ENCODE measurements around the gene AHSA1.

AHSA1 gene

DNA sequence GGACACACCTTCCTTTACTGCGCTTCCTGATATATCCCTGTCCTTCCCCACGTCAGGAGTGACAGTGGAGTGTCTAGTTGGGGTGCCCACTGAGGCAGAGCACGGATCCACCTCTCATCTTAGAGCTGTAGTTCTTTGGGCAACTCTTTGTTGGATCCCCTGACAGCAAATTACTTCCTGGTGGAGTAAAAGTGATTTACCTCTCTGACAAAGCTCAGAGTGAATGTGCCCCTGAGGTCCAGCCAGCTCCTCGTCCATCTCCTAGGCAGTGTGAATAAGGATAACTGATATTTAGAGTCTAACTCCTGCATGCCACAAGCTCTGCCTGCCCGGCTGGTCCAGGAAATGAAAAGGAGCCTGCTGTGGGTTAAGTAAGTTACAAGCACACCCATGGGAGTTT, 16.0 kb downstream of the AHSA1 start:
- no peak for DNase-seq (ENCODE audit: low spot score)

DNA sequence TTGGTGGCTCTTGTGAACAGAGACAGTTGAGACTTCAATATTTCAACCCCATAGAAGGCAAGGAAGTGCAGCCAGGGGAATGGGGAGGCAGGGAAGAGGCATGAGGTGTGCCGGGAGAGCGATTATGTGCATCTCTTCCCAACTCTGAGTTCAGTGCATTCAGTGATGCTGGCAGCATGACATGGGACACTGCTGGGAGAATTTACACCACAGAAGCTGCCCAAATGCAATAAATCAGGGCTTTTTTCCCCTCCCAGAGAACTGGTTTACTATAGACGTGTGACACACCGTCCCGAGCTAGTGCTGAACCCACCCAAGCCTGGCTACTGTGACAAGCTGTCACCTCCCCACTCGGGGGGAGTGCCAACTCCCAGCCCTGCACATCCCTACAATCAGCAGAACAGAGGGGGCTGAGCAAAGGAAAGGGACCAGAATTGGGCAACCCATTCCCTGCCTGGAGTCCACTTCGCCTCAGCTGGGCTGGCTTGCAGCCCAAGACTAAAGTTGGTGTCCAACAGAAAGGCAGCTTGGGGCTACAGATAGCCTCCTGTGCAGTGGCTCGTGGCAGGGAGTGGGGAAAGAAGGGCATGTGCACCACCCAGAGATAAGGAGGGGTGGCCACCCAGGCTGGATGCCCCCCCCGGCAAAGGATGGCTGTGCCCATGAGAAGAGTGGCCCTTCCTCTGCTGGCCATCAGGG, 16.7 kb downstream of the AHSA1 start:
- no peak for DNase-seq (ENCODE audit: low spot score)

DNA sequence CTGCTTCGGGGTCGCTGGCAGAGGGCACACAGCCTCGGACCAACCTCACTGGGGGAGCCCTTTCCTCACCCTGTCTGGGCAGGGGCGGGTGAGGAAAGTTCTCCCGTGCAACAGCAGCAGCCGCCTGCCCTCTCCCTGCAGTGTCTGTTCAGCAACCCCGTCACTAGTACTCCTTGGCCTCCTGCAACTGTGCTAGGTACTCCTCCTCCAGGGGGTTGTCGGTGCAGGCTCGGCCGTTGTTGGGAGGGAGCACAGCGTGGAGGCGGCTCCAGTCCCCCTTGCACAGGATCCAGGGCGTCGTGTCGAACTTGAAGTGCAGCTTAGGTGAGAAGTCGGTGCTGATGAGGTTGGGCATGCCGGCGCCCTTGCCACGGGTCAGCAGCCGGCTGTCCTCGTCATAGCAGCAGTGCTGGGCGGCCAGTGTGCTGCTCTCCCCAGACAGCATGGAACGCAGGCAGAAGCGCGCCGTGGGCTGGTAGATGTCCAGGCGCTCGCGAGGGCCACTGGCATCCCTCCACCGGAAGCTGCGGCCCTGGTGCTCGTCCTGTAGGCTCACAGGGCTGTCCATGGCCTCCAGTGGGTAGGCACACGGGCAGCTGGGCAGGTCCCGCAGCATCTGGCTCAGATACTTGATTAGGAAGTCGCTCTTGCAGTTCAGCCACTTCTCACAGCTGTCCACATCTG, 17.7 kb downstream of the AHSA1 start:
- DNase-seq (ENCODE audit: low spot score): no peak

DNA sequence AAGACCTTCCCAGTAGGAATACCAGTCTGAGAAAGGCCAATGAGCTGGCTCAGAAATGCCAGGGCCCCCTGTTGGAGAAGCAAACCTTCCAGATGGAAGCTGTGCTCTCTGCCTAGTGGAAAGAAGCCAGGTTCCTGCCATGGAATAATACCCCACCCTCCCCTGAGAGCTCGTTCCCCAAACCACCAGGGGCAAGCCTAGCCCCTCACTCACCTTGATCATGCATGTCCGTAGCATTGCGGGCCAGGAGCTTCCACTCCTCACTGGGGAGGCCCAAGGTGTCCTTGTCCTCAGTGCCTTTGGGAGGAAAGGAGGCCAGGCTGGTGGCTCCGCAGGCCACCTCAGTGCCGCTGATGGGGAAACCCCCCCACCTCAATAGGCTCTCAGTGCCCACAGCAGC, 20.1 kb downstream of the AHSA1 start:
- DNase-seq (ENCODE audit: low spot score): no peak

DNA sequence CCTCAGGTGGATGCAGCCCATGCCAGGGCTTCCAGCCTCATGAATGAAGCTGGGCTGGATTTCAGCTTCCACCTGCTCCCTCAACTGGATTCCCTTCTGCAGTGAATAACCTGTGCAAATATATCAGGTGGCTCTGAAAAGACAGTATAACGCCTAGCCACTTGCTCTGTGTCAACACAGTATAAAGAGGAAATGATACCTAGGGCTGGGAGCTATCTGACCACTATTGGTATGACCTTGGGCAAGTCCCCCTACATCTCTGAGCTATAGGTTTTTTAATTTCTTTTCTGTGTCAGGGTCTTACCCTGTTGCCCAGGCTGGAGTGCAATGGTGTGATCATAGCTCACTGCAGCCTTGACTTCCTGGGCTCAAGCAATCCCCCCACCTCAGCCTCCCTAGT, 20.9 kb downstream of the AHSA1 start:
- DNase-seq (ENCODE audit: low spot score): no peak

DNA sequence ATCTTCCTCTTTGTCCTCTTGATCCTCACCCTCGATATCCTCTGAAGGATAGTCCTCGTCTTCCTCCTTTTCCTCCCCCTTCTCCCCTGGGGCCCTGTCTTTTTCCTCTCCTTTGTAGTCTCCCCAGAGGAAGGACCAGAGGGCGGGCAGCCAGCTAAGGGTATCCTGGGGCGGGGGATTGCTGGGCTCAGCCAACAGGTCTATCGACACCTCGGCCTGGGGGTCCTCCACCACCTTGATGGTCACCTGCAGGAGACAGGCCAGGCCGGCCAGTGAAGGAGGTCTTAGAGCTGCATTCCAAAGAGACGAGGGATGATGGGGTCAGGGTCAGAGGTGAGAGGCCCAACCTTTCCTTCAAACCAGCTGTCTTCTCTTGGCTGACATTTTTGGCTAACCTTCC, 24.5 kb downstream of the AHSA1 start:
- no peak for DNase-seq (ENCODE audit: low spot score)

DNA sequence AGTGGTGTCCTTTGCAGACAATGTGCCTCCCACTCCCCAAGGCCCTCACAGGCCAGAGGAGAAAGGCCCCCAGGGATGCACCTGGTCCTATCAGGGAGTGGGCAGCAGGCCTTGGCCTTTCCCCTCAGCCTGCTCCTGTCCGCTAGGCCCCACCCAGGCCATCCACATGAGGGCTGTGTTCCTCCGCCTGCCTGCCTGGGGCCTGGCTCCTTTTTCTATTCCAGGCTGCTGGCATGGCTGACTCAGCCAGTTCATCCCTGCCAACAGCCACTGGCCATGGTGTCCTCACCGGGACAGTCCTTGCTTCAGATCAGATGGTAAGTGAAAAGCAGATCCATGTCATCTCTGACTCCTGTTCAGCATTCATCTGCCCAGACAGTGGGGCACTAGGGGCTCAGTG, 27.4 kb downstream of the AHSA1 start:
- peak; percentile 43 for DNase-seq (ENCODE audit: low spot score)

DNA sequence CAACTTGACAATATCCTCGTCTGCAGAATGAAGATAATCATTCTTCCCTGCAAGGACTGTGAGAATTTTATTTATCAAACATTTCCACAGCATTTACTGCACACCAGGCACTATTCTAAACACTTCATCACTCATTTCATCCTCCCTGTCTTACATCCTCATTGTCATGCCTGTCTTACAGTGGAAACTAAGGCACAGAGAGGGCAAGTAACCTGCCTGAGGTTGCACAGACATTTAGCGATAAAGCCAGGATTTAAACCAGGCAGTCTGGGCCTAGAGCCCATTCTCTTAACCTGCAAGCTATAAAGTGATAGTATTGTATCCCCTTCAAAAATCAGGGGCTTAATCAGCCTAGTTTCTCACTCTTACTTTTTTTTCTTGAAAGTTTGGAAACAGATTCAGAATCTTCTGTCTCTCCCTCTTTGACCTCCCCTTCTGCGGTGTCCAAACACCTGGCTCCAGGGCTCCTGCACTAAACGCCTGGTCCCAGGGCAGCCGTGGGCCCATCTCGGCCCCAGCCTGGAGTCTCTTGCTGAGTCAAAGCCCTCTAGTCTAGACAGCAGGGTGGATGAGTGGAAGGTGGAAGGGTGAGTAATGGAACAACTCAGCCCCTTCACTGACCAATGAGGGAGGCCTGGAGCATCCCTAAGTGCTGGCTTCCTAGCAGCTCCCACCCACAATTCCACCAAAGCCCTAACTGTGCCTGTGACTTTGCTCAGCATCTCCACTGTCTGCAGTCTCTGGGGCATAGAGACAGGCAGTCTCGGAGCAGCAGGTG, 28.2 kb downstream of the AHSA1 start:
- peak; percentile 90 for DNase-seq (ENCODE audit: low spot score)

DNA sequence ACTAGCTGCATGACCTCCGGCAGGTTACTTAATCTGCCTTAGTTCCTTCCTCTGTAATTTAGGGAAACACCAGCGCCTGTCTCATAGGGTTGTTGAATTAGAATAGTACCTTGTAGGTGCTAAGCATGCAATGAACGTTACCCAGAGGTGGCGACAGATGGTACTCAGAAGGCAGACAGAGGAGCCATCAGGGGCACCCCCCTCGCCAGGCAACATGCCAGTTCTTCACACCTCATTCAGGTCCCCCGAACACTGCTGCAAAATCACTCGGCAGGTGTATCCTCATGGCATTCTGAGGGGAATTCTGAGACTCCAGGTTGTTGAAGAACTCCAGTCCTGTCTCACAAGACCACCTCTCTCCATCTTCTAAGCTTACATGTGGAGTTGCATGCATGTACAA, 30.7 kb downstream of the AHSA1 start:
- no peak for DNase-seq (ENCODE audit: low spot score)

DNA sequence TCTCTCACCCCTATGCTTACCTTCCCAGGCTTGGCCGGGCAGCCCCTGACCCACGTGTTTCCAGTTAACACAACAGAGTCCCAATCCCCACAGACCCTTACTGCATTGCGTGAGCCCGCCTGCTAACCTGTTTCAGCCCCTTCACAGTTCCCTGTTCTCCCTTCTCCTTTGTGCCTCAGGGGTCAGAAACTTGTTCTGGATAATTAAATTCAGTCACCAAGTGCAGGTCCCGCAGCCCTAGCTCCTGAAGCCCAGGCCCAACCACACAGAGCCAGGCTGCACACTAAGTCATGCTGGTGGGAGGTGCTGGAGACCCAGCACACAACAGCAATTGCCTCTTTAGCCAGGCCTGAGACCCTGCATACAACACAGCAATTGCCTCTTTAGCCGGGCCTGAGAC, 31.1 kb downstream of the AHSA1 start:
- no peak for DNase-seq (ENCODE audit: low spot score)

DNA sequence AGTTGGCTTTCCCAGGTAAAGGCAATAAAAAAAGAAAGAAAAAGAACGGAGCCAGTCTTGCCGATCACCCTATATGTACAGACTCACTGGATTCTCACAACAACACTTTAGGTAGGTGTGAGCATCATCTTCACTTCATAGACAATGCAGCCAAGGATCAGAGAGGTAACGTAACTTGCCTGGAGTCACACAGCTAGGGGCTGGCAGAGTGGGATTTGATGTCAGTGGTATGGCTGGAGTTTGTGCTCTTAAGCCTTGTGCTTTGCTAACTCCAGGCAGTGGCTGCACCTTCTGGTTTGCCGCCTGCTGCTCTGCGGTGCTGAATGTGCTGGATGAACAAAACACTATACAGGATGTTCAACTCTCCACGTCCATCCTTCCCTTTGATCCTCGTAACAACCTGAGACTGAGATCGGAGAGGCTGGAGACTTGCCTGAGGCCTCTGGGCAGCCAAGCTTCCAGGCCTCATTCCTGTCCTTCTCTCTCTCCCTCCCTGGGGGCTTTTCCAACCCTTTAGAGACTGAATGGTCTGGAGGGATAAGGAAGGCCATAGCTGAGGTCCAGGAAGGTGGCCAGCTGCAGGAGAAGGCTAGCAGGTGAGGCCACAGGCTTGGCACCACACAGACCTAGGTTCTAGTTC, 32.6 kb downstream of the AHSA1 start:
- DNase-seq (ENCODE audit: low spot score): no peak

DNA sequence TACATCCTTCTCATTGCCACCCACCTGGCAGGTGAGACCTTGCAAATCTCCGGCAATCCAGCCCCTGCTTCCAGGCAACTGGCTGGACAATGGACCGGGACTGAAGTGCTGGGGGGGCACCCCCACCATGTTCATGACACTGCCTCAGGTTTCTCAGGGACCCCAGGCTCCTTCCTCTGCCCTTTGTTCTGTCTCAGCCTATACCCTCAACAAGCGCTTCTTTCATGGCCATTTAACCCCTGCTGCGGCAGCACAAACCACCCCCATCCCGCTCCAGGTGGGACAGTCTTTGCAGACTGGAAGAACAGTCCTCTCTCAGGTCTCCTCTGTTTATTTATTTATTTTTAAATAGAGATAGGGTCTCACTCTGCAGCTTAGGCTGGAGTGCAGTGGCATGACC, 33.2 kb downstream of the AHSA1 start:
- DNase-seq (ENCODE audit: low spot score): no peak

DNA sequence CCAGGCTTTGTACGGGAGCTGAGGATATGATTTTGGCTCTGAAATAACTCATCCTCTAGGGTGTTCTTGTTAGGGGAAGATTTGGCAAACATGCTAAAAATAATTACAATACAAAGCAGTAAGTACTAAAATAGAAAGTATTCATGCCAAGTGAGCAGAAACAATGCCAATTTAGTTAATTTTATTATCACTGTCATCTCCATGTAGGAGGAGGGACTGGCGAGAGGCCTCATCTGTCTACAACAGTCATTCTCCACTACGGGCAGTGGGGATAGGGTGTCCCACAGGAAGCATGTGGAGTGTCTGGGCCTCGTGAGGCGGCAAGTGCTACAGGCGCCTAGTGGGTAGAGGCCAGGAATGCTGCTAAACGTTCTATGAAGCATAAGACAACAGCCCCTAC, 37.4 kb downstream of the AHSA1 start:
- DNase-seq (ENCODE audit: low spot score): no peak

DNA sequence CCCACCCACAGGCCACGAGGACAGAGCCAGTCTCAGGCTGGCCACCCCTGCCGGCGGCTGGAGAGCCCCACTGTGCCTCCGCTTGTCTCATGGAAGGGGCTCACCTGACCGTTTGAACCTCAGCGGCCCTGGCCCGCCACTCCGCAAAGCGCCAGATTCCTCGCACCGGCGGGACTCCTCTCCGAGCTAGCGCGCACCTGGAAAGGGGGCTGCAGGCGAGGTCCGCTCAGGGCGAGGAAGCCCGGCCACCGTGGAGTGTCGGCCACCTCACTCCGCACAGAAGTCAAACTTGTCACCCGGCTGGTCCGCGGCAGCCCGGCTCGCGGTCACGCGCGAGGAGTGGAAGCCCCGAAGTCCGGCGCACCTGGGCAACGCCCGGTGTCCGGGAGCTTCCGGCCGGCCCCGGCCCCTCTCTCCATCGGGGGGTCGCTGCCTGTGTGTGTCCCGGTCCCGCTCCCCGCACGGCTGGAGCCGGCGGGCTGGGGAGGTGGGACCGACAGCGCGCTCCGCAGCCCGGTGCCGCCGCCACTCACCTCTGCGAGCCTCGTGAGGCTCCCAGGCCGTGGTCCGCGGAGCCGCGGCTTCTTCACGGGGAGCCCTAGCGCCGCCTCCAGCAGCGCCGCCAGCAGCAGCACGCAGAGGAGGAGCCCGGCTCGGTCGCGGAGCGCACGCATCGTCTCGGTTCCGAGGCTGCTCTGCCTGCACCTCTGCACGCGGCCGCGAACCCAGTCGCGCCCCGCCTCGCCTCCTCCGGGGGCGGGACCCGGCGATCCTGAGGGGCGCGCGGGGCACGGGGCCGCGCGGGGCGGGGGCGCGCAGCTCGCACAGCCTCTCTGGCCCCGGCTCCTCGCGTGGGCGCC, 40.5 kb downstream of the AHSA1 start, which contains the start of gene ISM2:
Gene ISM2, minus strand, starts transcription at position 697 of the 860 bp plus-strand sequence. Its CDS starts 23 bp downstream, at position 674.
- peak; percentile 51 for DNase-seq (ENCODE audit: low spot score)

DNA sequence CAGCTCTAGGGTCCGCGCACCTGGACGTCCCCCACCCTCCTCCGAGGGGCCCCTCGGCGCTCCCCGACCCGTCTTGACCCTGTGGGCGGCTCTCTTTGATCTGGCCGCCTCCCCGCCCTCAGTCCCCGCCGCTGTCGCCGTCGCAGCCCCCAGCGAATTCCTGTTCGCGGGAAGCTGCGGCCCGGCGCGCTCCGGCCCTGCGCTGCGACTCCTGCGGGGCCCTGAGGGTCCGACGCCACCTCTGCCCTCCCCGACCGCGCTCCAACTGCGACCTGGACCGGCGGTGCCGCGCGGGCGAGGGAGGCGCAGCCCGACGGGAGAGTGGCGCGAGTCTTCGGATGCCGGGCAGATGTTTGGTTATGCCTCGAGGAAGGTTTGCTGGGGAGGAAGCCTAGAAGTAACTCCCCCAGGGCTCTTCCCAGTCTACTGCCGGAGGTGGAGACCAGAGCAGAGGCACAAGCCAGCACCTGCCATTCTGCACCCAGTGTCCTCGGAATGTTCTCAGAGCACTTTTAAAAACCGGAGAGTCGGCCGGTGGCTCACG, 41.2 kb downstream of the AHSA1 start:
- DNase-seq (ENCODE audit: low spot score): no peak

DNA sequence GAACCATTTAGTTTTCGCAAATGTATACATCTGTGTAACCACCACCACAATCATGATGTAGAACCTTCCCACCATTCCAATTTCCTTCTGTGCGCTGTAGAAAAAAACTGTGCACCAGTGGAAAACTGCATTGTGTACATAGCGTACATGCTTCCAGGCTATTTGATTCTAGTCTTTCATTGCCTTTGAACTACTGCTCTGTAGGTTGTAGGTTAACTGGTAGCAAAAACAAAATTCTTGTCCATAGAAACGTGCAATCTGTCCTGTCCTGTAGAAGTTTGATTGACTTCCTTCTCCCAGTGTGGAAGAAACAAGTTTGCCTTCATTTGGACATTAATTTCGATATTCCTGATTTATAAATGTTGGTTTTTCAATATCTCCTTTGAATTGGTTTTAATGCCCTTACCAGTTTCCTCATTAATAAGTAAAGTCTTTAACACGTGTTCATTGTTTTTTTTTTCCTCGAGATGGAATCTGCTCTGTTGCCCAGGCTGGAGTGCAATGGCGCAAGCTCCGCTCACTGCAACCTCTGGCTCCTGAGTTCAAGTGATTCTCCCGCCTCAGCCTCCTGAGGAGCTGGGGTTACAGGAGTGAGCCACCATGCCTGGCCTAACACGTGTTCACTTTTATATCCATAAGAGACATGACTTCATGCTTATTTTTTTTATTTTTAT, 44.4 kb downstream of the AHSA1 start:
- no peak for DNase-seq (ENCODE audit: low spot score)

DNA sequence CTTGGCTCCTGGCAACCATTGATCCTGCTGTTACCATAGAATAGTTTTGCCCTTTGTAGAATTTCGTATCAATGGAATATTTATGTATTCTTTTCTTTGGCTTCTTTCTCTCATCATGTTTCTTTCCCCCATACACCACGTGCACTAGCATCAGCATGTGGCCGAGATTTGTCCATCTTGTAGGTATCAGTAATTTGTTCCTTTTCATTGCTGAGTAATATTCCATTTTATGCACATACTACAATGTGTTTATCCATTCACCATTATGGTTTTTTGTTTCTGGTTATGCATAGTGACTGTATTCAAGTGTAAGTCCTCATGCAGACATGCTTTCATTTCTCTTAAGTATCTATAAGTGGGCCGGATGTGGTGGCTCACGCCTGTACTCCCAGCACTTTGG, 45.2 kb downstream of the AHSA1 start:
- DNase-seq (ENCODE audit: low spot score): no peak

DNA sequence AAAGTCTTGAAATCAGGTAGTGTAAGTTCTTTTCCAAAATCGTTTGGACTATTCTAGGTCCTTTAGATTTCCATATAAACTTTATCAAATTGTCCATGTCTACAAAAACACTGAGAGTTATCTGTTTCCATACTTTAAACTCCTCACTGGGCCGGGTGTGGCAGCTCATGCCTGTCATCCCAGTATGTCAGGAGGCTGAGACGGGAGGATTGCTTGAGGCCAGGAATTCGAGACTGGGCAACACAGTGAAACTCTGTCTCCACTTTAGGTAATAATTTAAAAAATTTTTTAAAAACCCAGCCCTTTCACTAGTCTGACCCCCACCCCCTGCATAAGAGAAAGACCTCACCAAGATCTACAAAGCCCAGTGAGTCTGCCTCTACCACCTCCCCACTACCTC, 47.1 kb downstream of the AHSA1 start:
- DNase-seq (ENCODE audit: low spot score): no peak

DNA sequence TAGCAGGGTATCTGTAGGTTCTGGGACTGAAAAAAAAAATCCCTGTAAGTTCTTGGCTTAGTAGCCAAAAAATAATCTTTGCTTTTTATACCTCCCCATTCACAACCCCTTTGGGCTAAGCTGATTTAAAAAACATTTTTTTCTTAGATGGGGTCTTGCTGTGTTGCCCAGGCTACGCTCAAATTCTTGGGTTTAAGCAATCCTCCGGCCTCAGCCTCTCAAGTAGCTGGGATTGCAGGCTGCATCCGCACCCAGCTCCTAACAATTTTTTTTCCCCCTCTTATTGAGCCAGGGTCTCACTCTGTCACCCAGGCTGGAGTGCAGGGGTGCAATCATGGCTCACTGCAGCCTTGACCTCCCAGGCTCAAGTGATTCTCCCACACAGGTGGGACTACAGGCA, 49.9 kb downstream of the AHSA1 start:
- no peak for DNase-seq (ENCODE audit: low spot score)

DNA sequence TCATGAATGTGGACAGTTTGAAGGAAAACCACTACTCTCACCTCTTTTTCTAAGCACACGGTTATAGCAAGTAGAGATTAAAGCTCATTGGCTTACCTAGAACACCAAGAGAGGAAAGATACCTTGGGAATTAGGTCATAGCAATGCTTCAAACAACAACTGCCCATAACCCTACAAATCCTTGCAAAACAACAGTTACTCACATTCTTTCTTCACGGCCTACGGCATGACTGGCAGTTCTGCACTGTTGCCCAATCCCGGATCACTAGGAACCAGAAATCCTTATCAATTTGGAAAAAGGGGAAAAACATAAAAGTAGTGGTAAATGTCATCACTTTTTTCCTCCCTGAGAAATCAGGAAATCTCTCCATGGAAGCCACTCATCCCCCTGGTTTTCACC, 50.4 kb downstream of the AHSA1 start:
- peak; percentile 82 for DNase-seq (ENCODE audit: low spot score)

DNA sequence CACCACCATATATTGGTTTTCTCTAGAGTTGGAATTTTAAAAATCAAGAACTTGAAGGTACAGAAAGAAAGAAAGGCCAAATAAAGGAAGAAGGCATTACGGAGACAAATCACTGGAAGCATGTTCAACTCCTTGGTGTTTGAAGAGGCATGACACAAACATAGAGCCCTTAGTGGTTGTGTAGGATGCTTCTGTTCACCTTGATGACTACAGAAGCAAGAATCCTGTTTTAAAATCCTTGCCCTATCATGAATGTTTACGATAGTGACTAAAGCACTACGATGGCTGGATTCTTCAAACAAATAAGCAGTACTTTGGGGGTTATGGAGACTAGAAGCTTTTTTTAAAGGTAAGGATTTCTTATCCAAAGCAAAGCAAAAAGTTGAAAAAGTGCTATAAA, 51.0 kb downstream of the AHSA1 start:
- DNase-seq (ENCODE audit: low spot score): peak; percentile 33

Data from kidney tubule cell (primary cell).